Left renal cortex interstitium (tissue), 4 donors: ENCODE results near the gene ELMOD3. TPM values are rescaled to one million over a fixed set of nuclear protein-coding genes. Genes with fewer than 3 reads are reported as not detected.
"Not testable (repeated sequence)": the region's sequence is repeated elsewhere in the genome, so short reads cannot be mapped to it uniquely, and the experiment has no call there.

Source experiments
- DNase-seq, 4 donors: peaks; one replicate each; pipeline ENCODE4 v3.0.0-alpha.2; 2013; ENCODE audit warnings: low read depth in 4 of 4, low spot score in 2 of 4, missing footprints in 1 of 4
- polyA plus RNA-seq, 4 donors: library from polyadenylated mRNA; unstranded; fragments of 120-200 nt; gene quantifications; one replicate each; pipeline ENCODE4 v1.2.1, GENCODE V29; 2013; ENCODE audit not compliant: insufficient read length in 4 of 4

ELMOD3 gene
- 10 to 100 TPM; 21.0 to 37.7 (median 30.0) TPM for polyA plus RNA-seq

DNA sequence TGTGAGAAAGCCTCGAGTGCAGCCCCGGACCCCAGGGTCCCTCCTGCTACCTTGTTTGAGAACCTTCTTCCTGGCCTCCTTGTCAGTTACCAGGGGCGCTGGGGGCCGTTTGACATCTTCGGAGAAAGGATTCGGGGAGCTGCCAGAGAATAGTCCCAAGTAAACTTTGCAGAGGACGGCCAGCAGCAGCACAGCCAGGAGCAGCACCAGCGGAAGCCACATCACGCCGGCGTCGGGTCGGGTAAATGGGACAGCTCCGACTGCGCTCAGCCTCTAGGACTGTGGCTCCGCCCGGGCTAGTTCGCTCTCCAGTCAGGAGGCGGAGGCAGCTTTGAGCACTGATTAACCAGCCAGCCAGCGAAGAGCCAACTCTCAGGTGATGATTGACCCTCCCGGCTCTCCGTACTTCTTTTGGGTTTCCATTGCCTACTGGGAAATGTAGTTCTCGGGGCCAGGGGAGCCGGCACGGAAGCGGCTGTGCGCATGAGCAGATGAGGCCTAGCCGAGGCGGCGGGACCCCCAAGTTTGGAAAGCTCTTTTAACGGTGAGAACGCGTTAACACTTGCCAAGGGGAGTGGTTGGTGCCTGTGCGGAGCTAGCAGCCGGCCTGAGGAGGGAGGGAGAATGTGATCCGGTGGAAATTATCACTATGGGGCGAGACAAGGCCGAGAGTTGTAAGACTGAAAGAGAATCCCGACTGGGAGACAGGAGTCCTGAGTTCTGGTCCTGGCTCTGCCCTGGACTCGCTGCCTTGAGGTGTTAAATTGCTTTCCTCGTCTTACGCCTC, at the start of gene ELMOD3, which contains the start of gene RETSAT:
ELMOD3 (plus strand) TSS at position 484 of the 787 bp plus-strand sequence. CDS start 2,430 bp downstream, outside the sequence.
RETSAT (minus strand) TSS at position 243 of the 787 bp plus-strand sequence; CDS start at position 222, 21 bp downstream.
- DNase-seq, result peak; percentile 97 to 100 (median 98)

- DNase-seq, result no peak
These were observed 47.1 kb upstream of the ELMOD3 start for GRCh38 chr2:85307527-85307897.

DNA sequence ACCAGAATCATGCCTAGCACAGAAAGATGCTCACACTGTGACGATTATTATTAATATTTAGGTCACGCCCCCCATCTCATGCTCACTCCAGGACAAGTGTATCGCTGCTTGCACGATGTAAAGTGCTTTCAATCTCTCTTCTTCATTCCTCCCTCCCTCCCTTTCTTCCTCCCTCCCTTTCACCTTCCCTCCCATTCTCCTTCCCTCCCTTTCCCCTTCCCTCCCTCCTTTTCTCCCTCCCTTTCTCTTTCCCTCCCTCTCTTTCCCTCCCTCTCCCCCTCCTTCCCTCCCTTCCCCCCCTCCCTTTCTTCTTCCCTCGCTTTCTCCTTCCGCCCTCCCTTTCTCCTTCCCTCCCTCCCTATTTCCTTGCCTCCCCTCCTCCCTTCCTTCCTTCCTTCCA, 46.4 kb upstream of the ELMOD3 start:
- DNase-seq, result no peak

DNA sequence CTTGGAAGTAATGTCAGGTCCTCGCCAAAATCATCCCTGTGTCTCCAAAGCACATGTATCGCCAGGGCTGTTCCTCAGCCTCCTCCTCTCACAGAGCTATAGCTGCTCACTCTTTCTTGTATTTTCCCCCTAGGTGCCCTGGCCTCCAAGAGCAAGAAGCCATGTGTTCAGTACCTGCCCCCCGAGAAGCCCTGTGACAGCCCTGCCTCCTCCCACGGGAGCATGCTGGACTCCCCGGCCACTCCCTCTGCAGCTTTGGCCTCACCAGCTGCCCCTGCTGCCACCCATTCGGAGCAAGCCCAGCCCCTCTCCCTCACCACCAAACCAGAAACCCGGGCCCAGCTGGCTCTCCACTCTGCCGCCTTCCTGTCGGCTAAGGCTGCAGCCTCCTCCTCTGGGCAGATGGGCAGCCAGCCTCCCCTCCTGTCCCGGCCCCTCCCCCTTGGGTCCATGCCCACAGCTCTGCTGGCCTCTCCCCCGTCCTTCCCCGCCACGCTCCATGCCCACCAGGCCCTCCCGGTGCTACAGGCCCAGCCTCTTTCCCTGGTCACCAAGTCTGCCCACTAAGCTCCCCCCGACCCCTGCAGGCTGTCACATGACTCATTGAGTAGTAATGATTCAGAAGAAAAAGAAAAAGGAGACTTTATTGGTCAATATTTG, 45.5 kb upstream of the ELMOD3 start:
- DNase-seq, result peak in 1 of 4 donors; percentile 80

DNA sequence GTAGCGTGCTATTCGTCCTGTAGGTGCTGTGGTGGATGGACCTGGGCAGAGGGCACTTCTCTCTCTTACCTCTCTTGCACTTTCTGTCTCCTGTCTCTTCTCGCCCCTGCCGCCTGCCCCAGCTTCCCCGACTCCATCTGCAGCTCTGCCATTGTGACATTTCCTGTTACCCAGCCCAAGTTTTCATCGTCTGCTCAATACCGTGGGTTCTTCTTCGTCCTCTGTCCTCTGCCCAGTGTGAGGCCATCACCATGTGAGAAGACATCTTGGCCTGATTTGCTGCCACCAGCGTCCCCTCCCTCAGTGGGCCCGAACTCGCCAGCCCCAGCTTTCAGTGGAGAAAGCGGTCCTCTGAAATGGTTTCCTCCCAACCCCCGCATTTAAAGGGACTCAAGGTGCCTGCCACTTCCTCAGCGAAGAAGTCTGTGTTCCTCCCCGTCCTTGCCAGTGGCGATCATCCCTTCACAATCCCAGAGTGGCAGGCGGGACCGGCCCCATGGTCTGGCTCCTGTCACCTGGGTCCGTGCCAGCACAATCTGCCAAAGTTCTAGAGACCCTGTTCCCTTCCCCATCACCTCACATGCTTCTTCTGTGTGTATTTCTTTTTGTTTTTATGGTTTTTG, 44.8 kb upstream of the ELMOD3 start:
- no peak for DNase-seq

GRCh38 chr2:85310330-85310729, 44.2 kb upstream of the ELMOD3 start:
- no peak for DNase-seq

DNA sequence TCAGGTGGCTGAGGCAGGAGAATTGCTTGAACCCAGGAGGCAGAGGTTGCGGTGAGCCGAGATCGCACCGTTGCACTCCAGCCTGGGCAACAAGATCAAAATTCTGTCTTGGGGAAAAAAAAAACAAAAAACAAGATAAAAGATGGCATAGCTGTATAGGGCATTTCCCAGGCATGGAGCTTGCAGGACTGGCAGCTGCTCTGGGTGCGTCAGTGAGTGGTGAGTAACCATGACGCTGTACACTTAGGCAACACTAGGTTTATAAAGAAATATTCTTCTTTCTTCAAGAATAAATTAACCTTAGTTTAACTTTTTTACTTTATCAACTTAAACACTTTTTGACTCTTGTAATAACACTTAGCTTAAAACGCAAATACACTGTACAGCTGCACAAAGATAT, 42.2 kb upstream of the ELMOD3 start:
- no peak for DNase-seq

DNA sequence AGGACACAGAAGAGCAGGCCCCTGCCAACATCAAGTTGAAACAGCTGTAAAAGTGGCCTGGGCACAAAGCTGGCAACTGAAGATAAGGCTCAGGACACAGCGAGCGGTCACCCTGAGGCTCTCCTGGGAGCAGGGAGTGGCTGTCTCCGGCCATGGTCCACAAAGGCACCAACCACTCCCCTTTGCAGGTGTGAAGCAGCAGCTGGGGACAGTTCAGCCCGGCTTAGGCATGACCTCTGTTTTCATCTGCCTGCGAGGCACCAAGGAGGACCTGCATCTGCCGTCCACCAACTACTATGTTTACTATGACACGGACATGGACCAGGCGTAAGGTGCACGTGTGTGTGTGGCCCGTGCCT, 39.7 kb upstream of the ELMOD3 start:
- no peak for DNase-seq

DNA sequence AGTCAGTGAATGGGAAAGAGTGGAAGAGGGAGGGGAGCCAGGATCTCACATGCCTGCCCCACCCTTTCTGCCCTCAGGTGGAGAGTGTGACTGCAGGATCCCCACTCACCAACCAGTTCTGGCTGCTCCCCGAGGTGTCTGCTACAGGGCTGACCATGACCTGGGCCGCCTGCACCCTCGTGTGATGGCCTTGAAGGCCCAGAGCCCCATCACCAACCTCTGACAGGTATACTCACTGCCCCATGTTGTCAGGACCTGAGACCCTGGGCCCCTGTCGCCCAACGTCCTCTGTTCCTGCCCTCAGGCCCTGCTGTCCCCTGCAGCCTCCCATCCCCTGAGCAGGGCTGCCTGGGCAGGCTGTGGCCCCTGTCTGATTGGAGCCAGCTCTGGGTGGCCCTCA, 38.6 kb upstream of the ELMOD3 start:
- DNase-seq, result not testable (repeated sequence)

DNA sequence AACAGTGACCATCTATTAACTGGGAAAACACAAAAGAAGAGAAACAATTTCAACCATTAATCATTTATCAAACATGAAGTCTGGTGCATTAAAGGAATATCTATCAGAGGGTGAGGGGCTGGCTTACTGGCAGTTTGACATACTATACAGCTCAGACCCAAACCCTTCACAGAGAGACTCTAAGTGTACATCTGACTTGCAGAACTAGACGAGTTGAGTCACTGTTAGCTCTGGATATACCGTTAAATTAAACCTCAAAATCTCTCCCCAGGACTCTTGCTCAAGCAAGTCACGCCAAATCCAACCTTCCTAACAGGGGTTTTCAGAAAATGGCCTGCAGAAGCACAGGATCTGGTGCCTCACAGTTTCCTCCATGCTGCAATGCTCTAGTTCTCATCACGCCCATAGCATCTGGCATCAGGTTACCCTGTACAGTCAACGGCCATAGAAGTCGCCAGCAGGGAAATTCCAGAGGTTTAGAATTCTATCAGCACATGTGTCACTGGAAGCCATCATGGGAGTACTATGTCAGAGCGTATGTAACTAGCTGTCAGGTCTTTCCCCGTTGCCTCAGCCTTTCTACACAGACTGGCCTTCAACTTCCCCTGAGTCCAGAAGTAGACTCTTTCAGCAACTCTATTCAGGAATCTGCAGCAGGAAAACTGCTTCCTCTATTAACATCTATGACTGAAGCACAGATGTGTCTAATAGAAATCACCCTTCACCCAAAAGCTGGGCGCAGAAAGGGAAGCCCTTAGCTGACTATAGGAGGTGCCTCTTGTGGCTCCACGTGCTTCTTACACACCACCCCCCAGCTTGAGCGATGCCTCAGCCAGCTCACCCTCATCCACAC, 36.1 kb upstream of the ELMOD3 start:
- no peak for DNase-seq

DNA sequence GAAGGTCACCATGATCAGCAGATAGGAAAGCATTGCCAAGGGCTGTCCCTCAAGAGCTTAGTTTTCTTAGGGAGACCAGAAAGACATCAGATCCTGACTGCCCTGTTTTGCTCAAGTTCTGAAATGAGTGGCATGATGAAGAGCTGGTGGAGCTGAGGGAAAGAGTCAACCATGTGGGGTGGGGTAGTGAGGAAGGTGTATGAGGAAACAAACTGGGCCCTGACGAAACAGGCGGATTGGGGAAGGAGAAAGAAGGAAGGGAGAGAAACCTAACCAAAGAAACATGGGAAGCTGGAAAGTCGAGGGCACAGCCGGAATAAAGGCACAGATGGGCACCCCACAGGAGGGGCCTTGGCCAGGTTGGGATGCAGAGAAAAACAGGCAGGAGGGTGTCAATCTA, 34.8 kb upstream of the ELMOD3 start:
- DNase-seq, result no peak

GRCh38 chr2:85323351-85323987, 31.1 kb upstream of the ELMOD3 start:
- DNase-seq, result no peak

DNA sequence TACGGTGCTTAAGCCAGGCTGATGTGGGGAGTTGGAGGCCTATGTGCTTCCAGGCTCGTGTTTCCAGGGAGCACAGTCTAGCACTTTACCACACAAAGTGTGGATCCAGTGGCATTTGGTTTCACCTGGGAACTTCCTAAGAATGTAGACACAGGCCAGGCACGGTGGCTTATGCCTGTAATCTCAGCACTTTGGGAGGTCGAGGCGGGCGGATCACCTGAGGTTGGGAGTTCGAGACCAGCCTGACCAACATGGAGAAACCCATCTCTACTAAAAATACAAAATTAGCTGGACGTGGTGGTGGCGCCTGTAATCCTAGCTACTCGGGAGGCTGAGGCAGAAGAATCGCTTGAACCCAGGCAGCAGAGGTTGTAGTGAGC, 30.6 kb upstream of the ELMOD3 start:
- DNase-seq, result not testable (repeated sequence)

DNA sequence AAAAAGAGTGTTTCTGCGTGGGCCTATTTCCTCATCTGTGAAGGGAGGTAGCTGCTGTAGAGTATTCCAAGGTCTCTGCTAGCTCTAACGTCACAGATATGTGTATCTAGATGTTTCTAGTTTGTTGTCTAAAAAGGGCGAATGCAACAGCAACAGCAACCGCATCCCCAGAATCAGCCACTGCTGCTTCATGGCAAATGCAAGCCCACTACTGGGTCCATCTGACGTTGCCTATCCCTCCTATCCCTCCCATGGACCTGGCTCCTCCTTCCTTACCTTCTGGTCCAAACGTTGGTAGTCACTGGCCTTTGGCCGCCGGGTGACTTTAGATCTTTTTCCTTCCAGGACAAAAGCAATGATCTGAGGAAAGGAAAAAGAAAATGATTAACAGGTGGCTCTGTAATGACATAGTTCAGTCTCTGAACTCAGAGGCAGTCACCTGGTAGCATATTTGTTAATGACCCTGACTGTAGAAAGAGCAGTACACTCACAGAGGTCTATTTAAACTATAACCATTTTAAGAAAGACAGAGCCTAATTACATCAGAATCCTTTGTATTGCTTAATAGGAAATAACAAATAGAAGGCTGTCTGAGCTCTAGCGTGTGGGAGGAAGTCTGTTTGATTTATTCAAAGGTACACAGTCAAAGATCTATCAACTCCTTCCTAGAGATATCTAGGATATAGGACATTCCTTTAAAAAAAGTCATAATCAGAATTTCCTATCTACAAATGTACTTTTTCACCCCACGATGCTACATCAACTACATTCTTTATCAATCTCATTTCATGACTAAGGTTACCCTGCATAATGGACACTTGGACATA, 29.7 kb upstream of the ELMOD3 start:
- DNase-seq, result no peak

- DNase-seq, result no peak
These were observed 29.1 kb upstream of the ELMOD3 start for GRCh38 chr2:85325466-85325811.

GRCh38 chr2:85326406-85327159, 28.0 kb upstream of the ELMOD3 start:
- DNase-seq, result no peak

DNA sequence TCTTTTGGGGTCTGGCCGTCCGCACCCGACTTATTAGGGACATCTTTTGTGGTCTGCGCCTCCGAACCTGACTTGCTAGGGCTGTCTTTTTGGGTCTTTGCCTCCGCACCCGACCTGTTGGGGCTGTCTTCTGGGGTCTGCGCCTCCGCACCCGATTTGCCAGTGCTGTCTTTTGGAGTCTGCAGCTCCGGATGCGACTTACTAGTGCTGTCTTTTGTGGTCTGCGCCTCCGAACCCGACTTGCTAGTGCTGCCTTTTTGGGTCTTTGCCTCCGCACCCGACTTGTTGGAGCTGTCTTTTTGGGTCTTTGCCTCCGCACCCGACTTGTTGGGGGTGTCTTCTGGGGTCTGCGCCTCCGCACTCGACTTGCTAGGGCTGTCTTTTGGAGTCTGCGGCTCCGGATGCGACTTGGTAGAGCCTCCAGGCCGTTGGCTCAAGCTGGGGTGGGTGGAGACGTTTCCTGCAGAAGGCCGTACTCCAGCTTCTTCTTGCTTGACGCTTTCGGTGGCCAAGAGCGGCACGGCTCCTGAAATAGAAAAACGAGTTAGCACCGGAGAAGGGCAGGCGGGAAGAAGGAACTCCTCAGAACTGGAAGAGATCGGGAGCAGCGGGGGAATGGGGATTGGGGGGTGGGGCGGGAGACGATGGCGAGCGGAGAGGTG, 27.3 kb upstream of the ELMOD3 start:
- no peak for DNase-seq
